HCT116 (cell line): ENCODE data around the gene PTPN1. TPM values are rescaled to one million over a fixed set of nuclear protein-coding genes. Genes with fewer than 3 reads are reported as not detected.

ENCODE experiments used
- ATAC-seq: fragments of 200-7000 bp; cut with Tn5 transposase; 2 replicates; pipeline ENCODE4 v1.9.1; 2020; ENCODE audit warnings: mild to moderate bottlenecking, moderate library complexity
- BruUV-seq: library from RNA; stranded (reverse); fragments of 400-500 nt; replicated peaks from 2 replicates; lab custom pipeline; 2021; lab: Mats Ljungman, UMichigan
- CTCF ChIA-PET: fragments of 300-600 bp; sonication (Branson Sonifier 250); formaldehyde crosslinking; loops from one replicate; lab custom pipeline; 2021; ENCODE audit warnings: antibody characterized with exemption; lab: Charles Lee
- POLR2A ChIA-PET: fragments of 300-600, 350-600 bp; sonication (Branson Sonifier 250); formaldehyde crosslinking; loops from one replicate; lab custom pipeline; 2021; ENCODE audit warnings: antibody characterized with exemption; lab: Charles Lee
- RAD21 ChIA-PET, 2 experiments: fragments of 300-600 bp; sonication (Branson Sonifier 250); formaldehyde crosslinking; loops; one replicate each; lab custom pipeline; 2023; ENCODE audit warnings: low total read pairs in 2 of 2; ENCODE audit not compliant: uncharacterized antibody in 2 of 2, unreplicated experiment in 2 of 2, low non-redundant PET in 1 of 2; lab: Charles Lee
- DNase-seq: peaks from one replicate; pipeline ENCODE4 v3.0.0-alpha.2; 2010; ENCODE audit warnings: low read depth, low spot score
- H2AFZ ChIP-seq: fragments of 200-600 bp; shearing (Covaris generic), sonication (generic); 2 replicates; pipeline ENCODE4 v1.6.1; 2017; ENCODE audit warnings: low read depth, mixed run types, mixed read lengths, antibody characterized with exemption, low read length; ENCODE audit not compliant: poor library complexity, severe bottlenecking
- H3K27ac ChIP-seq: 2 replicates; pipeline ENCODE4 v1.5.1; 2012; ENCODE audit warnings: low read depth, low read length
- H3K27me3 ChIP-seq: fragments of 200-600 bp; sonication (generic); 2 replicates; pipeline ENCODE4 v1.6.1; 2016; ENCODE audit warnings: mixed run types, low read length, mixed read lengths; ENCODE audit not compliant: insufficient read depth
- H3K36me3 ChIP-seq, 2 experiments: fragments of 200-500 bp in 1 of 2; fragments of 200-600 bp in 1 of 2; sonication (Bioruptor generic) in 1 of 2; sonication (generic) in 1 of 2; 2 replicates each; pipeline versions ENCODE4 v1.5.1 to v1.6.1; 2014 to 2016; ENCODE audit warnings: low read length in 2 of 2, inconsistent platforms in 1 of 2, mixed read lengths in 1 of 2, mixed run types in 1 of 2; ENCODE audit not compliant: insufficient read depth in 2 of 2, control insufficient read depth in 1 of 2
- H3K4me1 ChIP-seq, 2 experiments: fragments of 200-600 bp in 1 of 2; sonication (generic) in 1 of 2; 2 replicates each; pipeline versions ENCODE4 v1.5.1 to v1.6.1; 2012 to 2017; ENCODE audit warnings: low read length in 2 of 2, inconsistent platforms in 1 of 2, mild to moderate bottlenecking in 1 of 2, mixed read lengths in 1 of 2, mixed run types in 1 of 2, moderate library complexity in 1 of 2; ENCODE audit not compliant: insufficient read depth in 2 of 2, control insufficient read depth in 1 of 2
- H3K4me2 ChIP-seq: fragments of 200-600 bp; sonication (generic); 2 replicates; pipeline ENCODE4 v1.6.1; 2017; ENCODE audit warnings: mixed run types, low read length, mixed read lengths
- H3K4me3 ChIP-seq, 2 experiments: fragments of 200-600 bp in 1 of 2; sonication (generic) in 1 of 2; replicated peaks in 1 of 2; 2 replicates each; pipeline ENCODE4 v1.5.1; 2011 to 2016; ENCODE audit warnings: low read length in 2 of 2, control low read depth in 1 of 2, low read depth in 1 of 2, mild to moderate bottlenecking in 1 of 2, mixed read lengths in 1 of 2, mixed run types in 1 of 2
- H3K79me2 ChIP-seq: fragments of 200-600 bp; sonication (generic); 2 replicates; pipeline ENCODE4 v1.6.1; 2017; ENCODE audit warnings: mild to moderate bottlenecking, mixed run types, low read length, moderate library complexity, mixed read lengths; ENCODE audit not compliant: insufficient read depth
- H3K9ac ChIP-seq: fragments of 200-600 bp; sonication (generic); 2 replicates; pipeline ENCODE4 v1.6.1; 2016; ENCODE audit warnings: low read length, mixed read lengths
- H3K9me2 ChIP-seq: fragments of 200-600 bp; sonication (generic), shearing (Covaris generic); 2 replicates; pipeline ENCODE4 v1.6.1; 2017; ENCODE audit warnings: mixed run types, mild to moderate bottlenecking, moderate library complexity; ENCODE audit not compliant: insufficient read depth
- H3K9me3 ChIP-seq, 2 experiments: fragments of 200-500 bp in 1 of 2; fragments of 200-600 bp in 1 of 2; sonication (Bioruptor generic) in 1 of 2; sonication (generic) in 1 of 2; 2 replicates each; pipeline ENCODE4 v1.6.1; 2014 to 2017; ENCODE audit warnings: low read length in 2 of 2, mixed read lengths in 2 of 2, inconsistent platforms in 1 of 2, low read depth in 1 of 2, mild to moderate bottlenecking in 1 of 2, mixed run types in 1 of 2, moderate library complexity in 1 of 2; ENCODE audit not compliant: control insufficient read depth in 1 of 2, insufficient read depth in 1 of 2
- H4K20me1 ChIP-seq: fragments of 200-600 bp; sonication (generic), shearing (Covaris generic); 2 replicates; pipeline ENCODE4 v1.6.1; 2017; ENCODE audit warnings: mixed run types, mild to moderate bottlenecking, moderate library complexity; ENCODE audit not compliant: insufficient read depth
- CBX3 ChIP-seq: IDR thresholded peaks from 2 replicates; pipeline ENCODE4 v1.6.1; 2012; ENCODE audit warnings: low read depth
- CEBPB ChIP-seq: IDR thresholded peaks from 2 replicates; pipeline ENCODE4 v1.6.1; 2012; ENCODE audit warnings: low read depth
- ELF1 ChIP-seq: IDR thresholded peaks from 2 replicates; pipeline ENCODE4 v1.6.1; 2012; ENCODE audit warnings: low read depth, borderline replicate concordance
- EZH2 ChIP-seq: fragments of 200-600 bp; sonication (generic); IDR thresholded peaks from 2 replicates; pipeline ENCODE4 v1.6.1; 2017; ENCODE audit warnings: antibody characterized with exemption, mixed run types
- EZH2phosphoT487 ChIP-seq: fragments of 200-600 bp; IDR thresholded peaks from 2 replicates; pipeline ENCODE4 v1.6.1; 2018; ENCODE audit warnings: antibody characterized with exemption, borderline replicate concordance
- FOSL1 ChIP-seq: IDR thresholded peaks from 2 replicates; pipeline ENCODE4 v1.6.1; 2012; ENCODE audit warnings: low read depth
- MAX ChIP-seq: IDR thresholded peaks from 2 replicates; pipeline ENCODE4 v1.6.1; 2012
- POLR2A ChIP-seq: IDR thresholded peaks from 2 replicates; pipeline ENCODE4 v1.7.0; 2011; ENCODE audit warnings: borderline replicate concordance; ENCODE audit not compliant: insufficient read depth, insufficient read length; ENCODE audit errors: extremely low read depth
- POLR2AphosphoS5 ChIP-seq: IDR thresholded peaks from 2 replicates; pipeline ENCODE4 v1.6.1; 2011; ENCODE audit warnings: mild to moderate bottlenecking, low read depth, low read length, moderate library complexity
- RAD21 ChIP-seq: IDR thresholded peaks from 2 replicates; pipeline ENCODE4 v1.6.1; 2012; ENCODE audit warnings: low read depth, mild to moderate bottlenecking
- REST ChIP-seq: IDR thresholded peaks from 2 replicates; pipeline ENCODE4 v1.6.1; 2012; ENCODE audit warnings: low read depth
- SIN3A ChIP-seq: IDR thresholded peaks from 2 replicates; pipeline ENCODE4 v1.6.1; 2012; ENCODE audit warnings: low read depth
- YY1 ChIP-seq: IDR thresholded peaks from 2 replicates; pipeline ENCODE4 v1.6.1; 2011; ENCODE audit warnings: low read length, low read depth, moderate library complexity, mild to moderate bottlenecking; ENCODE audit not compliant: insufficient replicate concordance; ENCODE audit errors: extremely low read depth
- ZBTB33 ChIP-seq: IDR thresholded peaks from 2 replicates; pipeline ENCODE4 v1.6.1; 2011; ENCODE audit warnings: mild to moderate bottlenecking, low read length, moderate library complexity; ENCODE audit not compliant: insufficient replicate concordance; ENCODE audit errors: extremely low read depth
- ZFX ChIP-seq: fragments of 450-650 bp; IDR thresholded peaks from 2 replicates; pipeline ENCODE4 v1.6.1; 2017
- intact Hi-C: fragments of 100-400 bp; cut with micrococcal nuclease; formaldehyde crosslinking; loops from 2 replicates; pipeline ENCODE4 v1.10.0; 2022
- total RNA-seq: library from RNA; stranded (reverse); gene quantifications from one replicate; pipeline ENCODE4 v1.2.1, GENCODE V29; 2021; ENCODE audit not compliant: unreplicated experiment

PTPN1 gene
- total RNA-seq, 1 experiment from 2014 or later = 47.5 TPM

GRCh38 chr20:50533464-50533863, 23.3 kb downstream of the PTPN1 start:
- TF ChIP-seq RAD21 = no peak
- TF ChIP-seq CEBPB = no peak
- no peak for TF ChIP-seq SIN3A
- no peak for TF ChIP-seq ELF1
- no peak for TF ChIP-seq EZH2phosphoT487
- TF ChIP-seq ZBTB33 = no peak
- no peak for TF ChIP-seq EZH2
- TF ChIP-seq ZFX = no peak
- TF ChIP-seq, all 23 proteins: peak for 0
- Histone ChIP-seq H3K9me2 (no peaks in the 10 kb centered on the region), H3K9ac (no peak overlapping the region), H3K4me2 (0 out of 2 replicates have a peak overlapping the region, but pooled peaks have one; percentile 5), H3K27me3 (no peaks in the 10 kb centered on the region), H2AFZ (no peak overlapping the region), H3K4me1 (peaks cover 48 to 77% of the 10 kb centered on the region in 2 experiments), H3K9me3 (no peaks in the 10 kb centered on the region), H4K20me1 (no peaks in the 10 kb centered on the region), H3K36me3 (no peaks in the 10 kb centered on the region), H3K4me3 (no peak overlapping the region), H3K27ac (no peak overlapping the region), H3K79me2 (peaks cover 99% of the 10 kb centered on the region)
- no TSS peak for BruUV-seq
- ChIA-PET POLR2A (no interaction called here), RAD21 (no interaction called here), CTCF (no interaction called here)
- no peak for ATAC-seq
- intact Hi-C loops = no loop called here
- DNase-seq = no peak

- Histone ChIP-seq H3K9me3 (no peaks in the 10 kb centered on the region), H3K9me2 (no peaks in the 10 kb centered on the region), H3K4me1 (peaks cover 59 to 79% of the 10 kb centered on the region in 2 experiments), H3K9ac (no peak overlapping the region), H3K4me3 (no peak overlapping the region), H3K36me3 (no peaks in the 10 kb centered on the region), H4K20me1 (no peaks in the 10 kb centered on the region), H3K27me3 (no peaks in the 10 kb centered on the region), H3K4me2 (peak overlapping the region; percentile 26), H3K27ac (peak overlapping the region; percentile 3; the same call in 1 of the 2 replicates), H2AFZ (no peak overlapping the region), H3K79me2 (peaks cover 99% of the 10 kb centered on the region)
- ATAC-seq (peak; percentile 52; the same call in 1 of the 2 replicates), DNase-seq (no peak)
- ChIA-PET RAD21 (no interaction called here), CTCF (no interaction called here), POLR2A (no interaction called here)
- no TSS peak for BruUV-seq
- intact Hi-C loops = no loop called here
- TF ChIP-seq YY1 = no peak
- no peak for TF ChIP-seq MAX
- no peak for TF ChIP-seq CBX3
- no peak for TF ChIP-seq RAD21
- TF ChIP-seq CEBPB = no peak
- TF ChIP-seq POLR2A = no peak
- TF ChIP-seq POLR2AphosphoS5 = no peak
- TF ChIP-seq REST = no peak
- no peak for TF ChIP-seq FOSL1
- no peak for TF ChIP-seq ELF1
- TF ChIP-seq EZH2phosphoT487 = no peak
- TF ChIP-seq EZH2 = no peak
- no peak for TF ChIP-seq ZFX
These were observed 24.4 kb downstream of the PTPN1 start for GRCh38 chr20:50534567-50534966.
